ENCODE measurements around the gene TMUB1.

Gene TMUB1

GRCh38 chr7:151033864-151034249, 49.4 kb downstream of the TMUB1 start:
- TF ChIP-seq CTCF (IDR thresholded peaks at IDR 0.05), result no peak
- no peak overlapping the region for H3K4me3 ChIP-seq
- no peak overlapping the region for H3K27ac ChIP-seq
- no peak for DNase-seq (ENCODE audit: low spot score)

GRCh38 chr7:151032936-151033863, 50.1 kb downstream of the TMUB1 start:
- TF ChIP-seq CTCF (IDR thresholded peaks at IDR 0.05), result no peak
- H3K27ac ChIP-seq, result no peak overlapping the region
- H3K4me3 ChIP-seq, result no peak overlapping the region
- DNase-seq (ENCODE audit: low spot score), result no peak
